GM12872 (cell line): ENCODE results near the gene EXOC3.

Experiments used
- CTCF ChIP-seq: IDR thresholded peaks from 3 replicates; pipeline ENCODE4 v1.5.1; 2011; ENCODE audit warnings: low read depth, mild to moderate bottlenecking, low read length, moderate library complexity; ENCODE audit not compliant: insufficient read depth

EXOC3 gene

DNA sequence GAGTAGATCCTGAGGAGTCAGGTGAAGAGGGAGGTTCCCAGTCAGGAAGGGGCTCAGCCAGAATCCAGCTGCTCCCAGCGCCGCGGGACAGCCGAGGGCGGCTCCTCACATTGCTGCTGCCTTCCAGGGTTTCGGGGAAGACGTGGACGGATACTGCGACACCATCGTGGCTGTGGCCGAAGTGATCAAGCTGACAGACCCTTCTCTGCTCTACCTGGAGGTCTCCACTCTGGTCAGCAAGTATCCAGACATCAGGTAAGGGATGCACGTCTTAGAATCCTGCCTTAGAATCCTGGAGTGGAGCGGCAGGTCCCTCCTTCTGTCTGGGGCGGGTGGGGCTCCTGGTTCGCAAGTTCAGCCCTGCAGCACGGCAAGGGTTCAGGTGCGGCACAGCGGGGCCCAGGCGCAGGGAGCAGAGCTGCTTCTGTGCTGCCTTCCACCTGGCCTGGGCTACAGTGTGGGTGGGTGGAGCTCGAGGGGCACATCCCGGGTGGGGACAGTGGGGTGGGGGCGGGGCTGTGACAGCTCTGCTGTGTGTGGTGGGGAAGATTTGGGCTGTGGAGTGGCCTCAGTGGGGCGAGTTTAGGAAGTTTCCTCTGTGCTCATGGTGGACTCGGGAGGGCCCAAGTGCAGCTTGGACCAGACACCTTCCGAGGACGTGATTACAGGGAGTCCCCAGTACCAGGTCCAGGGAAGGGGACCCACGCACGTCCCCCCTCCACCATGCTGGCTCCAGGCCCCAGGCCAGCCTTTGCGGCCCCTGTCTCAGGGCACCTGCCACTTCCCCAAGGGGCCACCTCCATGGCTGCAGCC, 22.8 kb downstream of the EXOC3 start:
- no peak for TF ChIP-seq CTCF

DNA sequence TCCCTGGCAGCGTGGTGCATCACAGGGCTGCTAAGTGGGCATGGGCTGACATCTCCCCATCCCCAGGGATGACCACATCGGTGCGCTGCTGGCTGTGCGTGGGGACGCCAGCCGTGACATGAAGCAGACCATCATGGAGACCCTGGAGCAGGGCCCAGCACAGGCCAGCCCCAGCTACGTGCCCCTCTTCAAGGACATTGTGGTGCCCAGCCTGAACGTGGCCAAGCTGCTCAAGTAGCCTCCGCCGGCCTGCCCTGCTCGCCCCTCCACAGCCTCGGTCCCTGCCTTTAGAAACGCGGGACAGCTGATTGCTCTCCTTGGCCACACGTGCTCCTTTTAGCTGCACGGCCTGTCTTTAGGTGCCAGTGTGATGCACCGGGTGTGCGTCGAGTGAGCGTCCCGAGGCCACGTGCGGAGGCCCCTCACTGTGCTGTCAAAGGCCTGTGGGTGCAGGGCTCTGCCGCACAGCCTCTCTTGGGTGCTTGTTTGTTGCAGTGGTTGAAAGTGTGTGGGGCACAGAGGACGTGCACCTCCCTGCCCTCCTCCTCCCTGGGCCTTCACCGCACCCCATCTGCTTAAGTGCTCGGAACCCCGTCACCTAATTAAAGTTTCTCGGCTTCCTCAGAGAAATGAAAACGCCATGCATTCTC, 23.8 kb downstream of the EXOC3 start:
- no peak for TF ChIP-seq CTCF

DNA sequence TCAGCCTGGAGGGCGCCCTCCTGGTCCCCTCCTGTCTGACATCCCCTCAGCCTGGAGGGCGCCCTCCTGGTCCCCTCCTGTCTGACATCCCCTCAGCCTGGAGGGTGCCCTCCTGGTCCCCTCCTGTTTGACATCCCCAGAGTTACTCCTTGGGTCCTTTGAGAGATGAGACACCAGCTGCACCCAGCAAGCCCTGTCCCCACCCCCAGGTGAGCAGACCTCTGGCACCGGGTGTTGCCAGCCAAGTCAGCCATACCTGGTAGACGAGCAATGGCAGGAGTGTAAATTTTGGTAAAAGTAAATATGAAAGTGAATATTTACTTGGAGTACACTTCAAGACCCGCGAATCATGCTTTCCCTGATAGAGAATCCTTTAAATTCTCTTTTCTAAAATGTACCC, 25.4 kb downstream of the EXOC3 start:
- no peak for TF ChIP-seq CTCF

DNA sequence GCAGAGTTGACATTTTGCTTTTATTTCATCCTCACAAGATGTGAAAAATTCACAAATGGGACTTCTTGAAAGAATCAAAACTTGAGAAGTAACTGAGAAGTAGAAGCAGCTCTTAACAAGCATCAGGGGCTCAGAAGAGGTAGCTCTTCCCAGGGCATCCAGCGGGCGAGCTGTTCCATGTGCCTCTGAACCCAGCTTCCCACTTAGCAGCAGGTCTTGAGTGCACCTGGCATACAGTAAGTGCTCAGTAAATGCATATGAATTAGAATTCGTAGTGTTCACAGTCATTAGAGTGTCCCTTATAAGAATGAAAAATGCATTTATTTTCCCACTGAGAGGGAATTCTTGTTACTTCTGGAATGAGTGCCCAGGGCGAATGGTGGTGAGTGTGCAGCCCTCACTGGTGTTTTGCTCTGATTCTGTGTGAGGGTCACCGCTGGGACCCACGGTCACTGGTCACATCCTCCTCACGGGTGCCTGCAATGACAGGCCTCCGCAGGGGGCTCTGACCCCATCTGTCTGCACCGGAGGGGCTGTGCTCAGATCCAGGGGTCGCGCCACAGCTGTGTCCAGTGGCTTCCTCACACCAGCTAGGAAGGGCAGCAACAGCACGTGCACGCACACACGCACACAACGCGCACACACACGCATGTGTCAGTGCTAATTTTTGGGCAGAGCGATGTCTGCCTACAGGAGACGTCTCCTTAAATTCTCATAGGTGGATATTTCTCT, 26.9 kb downstream of the EXOC3 start:
- no peak for TF ChIP-seq CTCF

DNA sequence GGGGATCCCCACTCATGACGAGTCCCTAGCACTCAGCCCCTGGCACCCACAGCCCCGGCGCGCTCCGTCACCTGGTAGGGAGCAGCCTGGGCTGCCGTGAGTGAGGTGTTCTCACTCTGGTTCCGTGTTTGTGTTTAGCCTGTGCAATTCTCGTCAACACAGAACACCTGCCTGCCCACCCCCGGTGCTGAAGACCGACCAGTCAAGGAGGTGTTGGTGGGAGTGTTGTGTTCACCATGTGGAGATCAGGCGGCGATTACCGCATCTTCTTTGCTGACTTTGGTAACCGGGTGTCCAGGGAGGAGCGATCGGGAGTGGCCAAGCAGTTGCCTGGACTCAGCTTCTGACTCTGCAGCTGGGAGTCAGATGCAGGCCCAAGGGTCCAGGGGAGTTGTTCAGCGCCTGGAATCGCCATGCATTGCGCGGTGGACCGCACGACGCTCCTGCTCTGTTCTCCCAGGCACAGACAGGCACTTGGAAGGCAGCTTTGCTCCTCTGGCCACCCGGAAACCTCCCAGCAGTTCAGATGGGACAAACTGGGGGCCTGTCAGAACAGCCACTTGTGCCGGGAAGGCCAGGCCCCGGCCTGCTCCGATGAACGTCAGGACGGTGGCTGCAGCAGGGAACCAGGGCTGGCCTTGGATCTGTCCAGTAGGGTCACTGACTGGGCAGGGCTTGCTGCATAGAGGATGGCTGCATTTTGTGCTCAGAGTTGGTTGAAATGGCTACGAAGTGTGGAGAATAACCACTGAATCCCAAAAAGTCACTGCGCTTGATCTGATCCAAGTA, 28.2 kb downstream of the EXOC3 start:
- TF ChIP-seq CTCF: no peak

DNA sequence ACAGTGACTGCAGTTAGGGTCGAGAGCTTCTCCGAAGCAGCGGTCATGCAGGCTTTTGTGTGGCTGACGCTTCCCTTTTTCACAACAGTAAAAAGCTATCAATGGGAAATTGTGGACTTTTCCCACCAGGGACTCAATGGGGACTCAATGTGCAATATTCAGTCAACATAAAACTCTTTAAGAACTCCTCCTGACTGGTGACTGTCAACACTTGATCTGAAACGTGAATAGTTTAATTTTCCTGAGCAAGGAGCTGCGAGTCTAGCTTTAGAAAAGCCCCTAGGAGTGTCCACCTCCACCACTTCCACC, 28.7 kb downstream of the EXOC3 start:
- no peak for TF ChIP-seq CTCF
